Stimulated activated CD4-positive, alpha-beta T cell treated with anti-CD3 and anti-CD28 coated beads, Interleukin-4, amount 100 ng/mL, for 48 hours (primary cell): ENCODE data around the gene GATA2.

ENCODE experiments used
- DNase-seq, 2 donors: peaks; one replicate each; pipeline ENCODE4 v3.0.0-alpha.2; 2020; ENCODE audit warnings: low read depth in 2 of 2

The GATA2 gene

DNA sequence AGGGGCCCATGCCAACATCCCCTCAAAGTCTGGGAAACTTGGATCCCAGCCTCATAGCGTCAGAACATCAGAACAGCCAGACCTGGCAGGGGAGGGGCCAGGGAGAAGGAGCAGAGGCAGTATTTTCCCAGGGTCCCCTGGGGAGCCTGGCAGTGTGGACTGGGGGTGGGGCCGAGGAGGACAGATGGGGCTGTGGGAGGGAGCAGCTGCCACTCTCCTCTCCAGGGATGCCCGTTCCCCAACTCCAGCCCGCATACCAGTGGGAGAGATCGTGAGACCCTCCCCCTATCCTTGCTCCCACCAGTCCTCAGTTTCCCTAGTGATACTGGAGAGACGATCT is 19.9 kb downstream of the GATA2 start:
- DNase-seq = no peak

DNA sequence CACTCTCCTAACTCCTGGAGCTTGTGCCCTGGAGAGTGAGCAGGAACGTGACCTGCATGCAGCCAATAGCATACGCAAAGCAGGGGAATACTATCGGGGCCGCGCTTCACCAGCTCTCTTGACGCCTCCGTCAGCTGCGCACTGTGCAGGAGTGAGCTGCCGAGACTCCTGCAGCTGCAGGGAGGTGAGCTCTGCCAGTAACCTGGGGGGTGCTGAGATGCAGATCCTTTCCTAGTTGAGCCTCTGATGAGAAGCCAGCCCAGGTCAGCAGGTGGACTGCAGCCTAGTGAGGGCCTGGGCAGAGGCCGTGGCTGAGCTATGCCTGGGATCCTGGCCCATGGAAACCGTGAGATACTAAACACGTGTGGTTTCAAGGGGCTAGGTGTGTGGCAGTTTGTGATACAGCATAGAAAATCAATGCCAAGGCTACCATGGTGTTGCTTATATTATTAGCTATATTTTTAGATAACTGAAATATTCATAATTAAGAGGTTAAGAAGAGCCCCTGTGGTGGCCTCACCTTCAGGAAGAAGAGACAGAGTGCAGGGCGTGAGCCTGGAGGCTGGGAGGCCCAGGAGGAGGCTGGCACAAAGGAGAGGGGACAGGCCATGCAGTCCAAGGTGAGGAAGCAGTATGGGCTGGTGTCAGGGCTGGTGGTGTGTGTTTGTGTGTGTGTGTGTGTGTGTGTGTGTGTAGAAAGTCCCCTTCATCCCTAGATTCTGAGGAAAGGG is 20.4 kb downstream of the GATA2 start:
- no peak for DNase-seq

DNA sequence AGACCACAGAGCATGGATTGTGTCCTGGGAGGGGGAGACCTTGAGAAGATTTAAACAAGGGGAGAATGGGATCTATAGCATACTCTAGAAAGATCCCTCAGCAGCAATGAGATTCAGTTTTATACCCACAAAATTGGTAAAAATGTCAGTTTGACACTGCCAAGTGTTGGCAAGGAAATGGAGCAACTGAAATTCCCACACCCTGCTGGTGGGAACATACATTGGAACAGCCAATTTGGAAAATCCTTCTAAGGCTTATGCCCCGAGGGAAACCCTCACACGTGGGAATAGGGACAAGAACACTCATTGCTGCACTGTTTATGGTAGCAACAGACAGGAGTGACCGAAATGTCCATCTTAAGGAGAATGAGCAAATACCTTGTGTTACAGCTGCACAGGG is 21.3 kb downstream of the GATA2 start:
- DNase-seq = no peak

DNA sequence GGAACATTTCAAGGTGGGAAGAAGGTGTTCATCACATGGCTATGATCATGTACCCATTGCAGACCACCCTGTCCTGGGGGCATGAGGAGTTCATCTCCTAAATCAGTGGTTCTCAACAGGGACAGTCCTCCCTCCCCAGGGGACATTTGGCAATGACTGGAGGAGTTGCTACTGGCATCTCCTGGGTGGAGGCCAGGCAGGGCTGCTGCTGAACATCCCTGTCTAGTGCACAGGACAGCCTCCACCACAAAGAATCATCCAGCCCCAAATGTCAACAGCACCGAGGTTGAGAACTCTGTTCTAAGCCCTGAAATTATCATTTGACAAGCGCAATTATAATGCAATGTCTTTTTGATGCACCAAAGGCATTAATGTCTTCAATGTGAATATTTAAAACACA is 21.9 kb downstream of the GATA2 start:
- no peak for DNase-seq

DNA sequence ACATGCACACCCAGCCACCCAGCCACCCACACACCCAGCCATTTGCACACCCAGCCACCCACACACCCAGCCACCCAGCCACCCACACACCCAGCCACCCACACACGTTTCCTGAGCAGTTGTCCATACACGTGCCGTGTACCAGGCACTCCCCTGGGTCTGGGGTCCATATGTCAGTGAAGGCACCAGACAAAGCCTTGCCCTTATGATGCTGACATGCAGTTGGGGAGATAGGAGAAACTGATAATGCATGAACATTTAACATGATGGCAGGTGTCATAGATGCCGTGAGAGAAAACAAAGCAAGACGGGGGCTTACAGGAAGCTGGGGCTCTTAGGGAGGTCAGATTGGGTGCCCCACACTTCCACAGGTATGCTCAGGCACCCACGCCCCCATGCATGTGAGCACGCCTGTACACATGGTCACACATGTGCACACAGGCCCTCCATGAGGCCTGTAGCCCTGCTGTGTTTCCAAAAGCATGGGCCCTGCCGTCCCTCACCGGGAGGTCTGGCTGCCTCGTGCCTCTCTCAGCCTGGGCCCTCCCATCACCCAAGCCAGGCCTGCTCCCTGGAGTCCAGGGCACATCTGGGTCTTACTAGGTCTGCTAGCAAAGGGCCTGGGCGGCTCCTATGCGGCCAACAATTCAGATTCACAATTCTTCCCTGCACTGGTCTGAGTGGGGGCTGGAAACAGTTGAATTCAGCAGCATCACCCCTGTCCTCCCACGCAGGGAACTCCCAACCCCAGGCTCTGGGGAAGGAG is 22.7 kb downstream of the GATA2 start:
- no peak for DNase-seq

DNA sequence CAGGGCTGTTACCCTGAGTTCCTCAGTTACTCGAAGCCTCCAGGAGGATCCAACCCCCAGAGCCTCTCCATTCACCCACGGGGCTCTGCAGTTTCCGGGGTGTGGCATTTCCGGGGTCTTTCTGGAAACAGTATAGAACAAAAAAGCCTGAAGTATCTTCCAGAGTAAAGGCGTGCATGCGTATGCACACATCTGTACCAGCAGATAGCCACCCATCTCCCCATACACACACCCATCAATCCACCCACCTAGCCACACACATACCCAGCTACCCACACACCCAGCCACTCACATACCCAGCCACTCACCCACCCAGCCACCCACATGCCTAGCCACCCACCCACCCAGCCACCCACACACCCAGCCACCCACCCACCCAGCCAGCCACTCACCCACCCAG is 23.4 kb downstream of the GATA2 start:
- no peak for DNase-seq

DNA sequence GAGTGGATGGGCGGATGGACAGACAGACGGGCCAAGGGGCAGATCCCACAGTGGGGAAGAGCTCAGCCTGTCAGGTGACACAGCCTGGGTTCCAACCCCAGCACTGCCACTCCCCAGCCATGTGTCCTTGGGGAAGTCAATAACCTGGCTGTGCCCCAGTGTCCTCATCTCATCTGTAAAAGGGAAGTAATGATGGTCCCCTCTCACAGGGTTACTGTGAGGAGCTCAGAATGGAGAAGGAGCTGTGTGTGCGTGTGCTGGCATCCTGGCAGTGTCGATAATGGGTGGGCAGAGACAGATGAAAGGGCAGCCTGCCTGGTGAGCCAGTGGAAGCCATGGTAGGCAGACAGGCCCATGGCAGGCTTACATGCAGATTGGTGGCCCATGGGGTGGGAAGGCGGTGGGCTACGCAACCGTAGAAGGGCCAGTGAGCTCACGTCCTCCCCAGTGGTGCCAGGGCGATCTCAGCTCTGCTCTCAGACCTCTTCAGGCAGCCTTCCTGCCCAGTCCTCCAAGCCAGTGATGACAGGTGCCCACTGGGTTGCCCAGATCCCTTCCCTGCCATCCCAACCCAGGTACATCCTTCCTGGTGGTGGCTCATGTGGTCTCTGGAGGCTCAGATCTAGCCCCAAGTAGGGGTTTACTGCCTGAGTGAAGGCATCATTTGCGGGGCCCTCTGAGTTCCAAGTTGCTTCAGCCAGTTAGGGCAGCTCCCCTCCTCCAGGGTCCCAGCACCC is 24.0 kb downstream of the GATA2 start:
- no peak for DNase-seq

DNA sequence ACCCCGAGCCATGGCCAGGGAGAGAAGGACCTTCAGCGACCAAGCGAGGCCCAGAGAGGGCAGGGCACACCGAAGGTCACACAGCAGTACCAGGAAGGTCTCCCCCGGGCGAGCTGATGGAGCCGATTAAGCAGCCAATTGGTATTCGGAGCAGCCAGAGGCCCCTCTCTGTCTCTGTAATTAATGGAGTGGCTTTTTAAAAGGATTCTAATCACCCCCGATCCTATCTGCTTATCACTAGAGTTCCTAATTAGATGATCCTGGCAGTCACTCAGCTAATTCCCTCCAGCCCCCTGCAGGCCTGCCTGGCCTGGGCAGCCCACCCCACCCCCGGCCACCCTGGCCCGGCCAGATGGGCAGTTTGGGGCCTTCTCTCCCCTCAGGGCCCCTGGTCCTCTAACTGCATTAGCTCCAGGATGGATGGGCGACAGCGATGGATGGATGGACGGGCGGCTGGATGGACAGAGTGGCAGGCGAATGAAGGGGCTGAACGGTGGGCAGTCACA is 24.7 kb downstream of the GATA2 start:
- no peak for DNase-seq

DNA sequence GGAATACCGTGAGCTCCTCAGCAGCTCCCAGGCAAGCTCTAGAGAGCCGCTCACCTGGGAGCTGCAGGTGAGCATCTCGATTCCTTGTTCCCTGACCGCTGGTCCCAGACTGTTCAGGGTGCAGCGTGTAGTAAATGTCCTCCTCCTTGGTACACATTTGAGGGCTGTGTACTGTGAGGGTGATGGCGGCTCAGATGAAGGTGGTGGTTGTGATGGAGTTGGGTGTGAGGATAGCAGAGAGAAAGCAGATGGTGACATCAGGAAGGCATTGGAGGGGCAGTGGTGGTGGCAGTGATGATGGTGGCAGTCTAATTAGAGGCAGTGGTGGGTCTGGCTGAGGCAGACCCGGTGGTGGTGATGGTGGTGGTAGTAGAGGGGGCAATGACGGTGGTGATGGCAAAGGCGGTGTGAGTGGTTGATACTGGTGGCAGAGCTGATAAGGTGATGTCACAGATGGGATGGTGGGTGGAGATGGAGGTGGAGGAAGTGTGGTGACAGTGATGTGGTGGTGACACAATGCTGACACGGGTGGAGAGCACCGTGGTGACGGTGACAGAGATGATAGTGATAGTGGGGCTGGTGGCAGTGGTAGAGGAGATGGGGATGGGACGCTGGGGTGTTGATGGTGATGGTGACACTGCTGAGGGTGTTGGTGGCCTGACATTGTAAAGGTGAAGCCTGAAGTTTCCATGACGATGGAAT is 26.0 kb downstream of the GATA2 start, which contains the start of gene DNAJB8:
Gene DNAJB8 (minus strand): TSS at position 51 of the 702 bp plus-strand sequence. CDS start 3,645 bp downstream, outside the sequence.
- no peak for DNase-seq

DNA sequence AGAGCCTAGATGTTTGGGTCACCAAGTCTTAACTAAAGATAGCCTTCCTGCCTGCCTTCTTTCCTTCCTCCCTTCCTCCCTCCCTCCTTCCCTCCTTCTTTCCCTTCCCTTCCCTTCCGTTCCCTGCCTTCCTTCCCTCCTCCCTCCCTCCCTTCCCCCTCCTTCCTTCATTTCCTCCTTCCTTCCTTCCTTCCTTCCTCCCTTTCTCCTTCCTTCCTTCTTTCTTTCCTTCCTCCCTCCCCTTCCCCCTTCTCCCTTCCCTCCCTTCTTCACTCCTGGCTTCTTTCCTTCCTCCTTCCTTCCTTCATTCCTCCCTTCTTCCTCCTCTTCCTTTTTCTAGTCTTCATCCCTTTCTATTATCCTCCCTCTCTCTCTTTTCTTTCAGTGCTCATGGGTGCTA is 28.3 kb downstream of the GATA2 start:
- no peak for DNase-seq

DNA sequence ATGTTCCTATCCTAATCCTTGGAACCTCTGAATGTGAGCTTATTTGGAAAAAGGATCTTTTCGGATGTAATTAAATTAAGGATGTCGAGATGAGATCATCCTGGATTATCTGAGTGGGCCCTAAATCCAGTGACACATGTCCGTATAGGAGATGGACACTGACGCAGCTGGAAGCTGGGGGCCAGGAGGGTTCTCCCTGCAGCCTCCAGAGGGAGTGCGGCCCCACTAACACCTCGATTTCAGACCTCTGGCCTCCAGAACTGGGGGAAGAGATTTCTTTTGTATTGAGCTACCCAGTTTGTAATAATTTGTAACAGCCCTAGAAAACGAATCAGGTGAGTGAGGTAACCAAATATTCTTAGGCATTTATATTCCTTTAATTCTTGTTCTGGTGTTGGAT is 28.8 kb downstream of the GATA2 start:
- no peak for DNase-seq

DNA sequence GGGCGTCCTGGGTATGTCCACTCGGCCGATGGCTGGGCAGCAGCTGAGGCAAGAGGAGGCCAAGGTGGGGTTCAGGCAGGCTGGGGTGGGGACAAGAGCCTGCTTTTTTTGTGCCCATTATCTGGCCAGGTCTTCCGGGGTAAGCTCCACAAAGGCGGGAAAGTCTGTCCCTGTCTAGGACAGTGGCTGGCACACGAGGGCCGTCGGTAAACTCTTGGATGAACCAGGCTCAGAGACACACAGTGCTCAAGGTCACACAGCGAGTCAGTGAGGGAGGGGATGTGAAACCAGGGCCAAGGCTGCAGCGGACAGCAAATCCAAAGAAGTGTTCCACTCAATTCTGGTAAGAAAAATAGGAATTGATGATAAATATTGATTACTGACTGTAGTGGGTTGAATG is 29.2 kb downstream of the GATA2 start:
- DNase-seq = no peak

DNA sequence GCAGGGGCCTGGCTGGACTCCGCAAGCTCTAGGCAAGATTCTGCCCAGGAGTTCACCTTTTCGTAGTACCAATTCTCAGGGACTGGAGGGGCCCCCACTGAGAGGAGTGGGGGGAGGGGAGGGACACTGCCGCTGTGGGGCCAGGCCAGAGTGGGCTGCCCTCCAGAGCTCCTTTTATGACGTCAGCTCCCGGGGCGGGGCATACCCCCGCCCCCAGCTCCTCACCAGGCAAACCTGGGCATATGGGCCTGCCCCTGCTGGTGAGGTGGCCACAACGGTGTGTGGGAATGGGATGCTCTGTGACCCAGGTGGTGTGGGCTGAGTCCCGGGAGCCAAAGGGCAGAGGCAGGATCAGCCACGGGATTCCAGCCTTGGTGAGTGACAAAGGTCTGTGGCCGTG is 29.6 kb downstream of the GATA2 start:
- DNase-seq = no peak

DNA sequence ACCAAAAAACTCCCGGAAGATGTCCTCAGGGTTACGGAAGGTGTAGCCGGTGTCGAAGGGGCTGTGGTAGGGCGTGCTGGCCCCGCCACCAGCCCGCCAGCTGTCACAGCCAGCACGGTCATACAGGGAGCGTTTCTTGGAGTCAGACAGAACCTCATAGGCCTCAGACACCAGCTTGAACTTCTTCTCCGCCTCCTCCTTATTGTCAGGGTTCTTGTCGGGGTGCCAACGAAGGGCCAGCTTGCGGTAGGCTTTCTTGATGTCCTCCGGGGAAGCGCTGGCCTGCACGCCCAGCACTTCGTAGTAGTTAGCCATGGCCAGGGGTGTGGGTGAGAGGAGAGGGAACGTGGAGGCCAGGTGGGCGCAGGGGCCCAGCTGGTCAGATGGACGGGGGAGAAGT is 30.1 kb downstream of the GATA2 start:
- no peak for DNase-seq

DNA sequence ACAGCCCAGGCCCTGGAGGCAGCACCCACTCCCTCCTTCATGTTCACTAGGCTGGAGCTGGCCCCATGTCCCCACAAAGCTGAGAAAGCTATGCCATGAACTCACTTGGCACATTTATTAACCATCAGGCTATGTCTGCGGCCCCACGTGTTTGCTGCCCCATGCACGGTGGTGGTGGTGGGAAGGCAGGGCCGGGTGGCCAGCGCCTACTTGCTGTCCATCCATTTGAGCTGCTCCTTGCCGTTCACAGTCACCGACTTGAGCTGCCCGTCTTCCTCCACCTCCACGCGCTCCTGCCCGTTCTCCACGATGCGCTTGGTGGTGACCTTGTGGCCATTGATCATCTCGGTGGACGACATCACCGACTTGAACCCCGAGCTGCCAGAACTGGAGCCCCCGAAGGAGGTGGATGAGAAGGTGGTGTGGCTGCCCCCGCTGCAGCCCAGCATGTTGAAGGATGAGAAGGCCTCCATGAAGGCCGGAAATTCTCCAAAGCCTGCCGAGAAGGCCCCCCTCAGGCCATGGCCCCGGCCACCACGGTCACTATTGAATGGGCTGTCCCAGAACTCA is 30.6 kb downstream of the GATA2 start:
- DNase-seq = no peak

DNA sequence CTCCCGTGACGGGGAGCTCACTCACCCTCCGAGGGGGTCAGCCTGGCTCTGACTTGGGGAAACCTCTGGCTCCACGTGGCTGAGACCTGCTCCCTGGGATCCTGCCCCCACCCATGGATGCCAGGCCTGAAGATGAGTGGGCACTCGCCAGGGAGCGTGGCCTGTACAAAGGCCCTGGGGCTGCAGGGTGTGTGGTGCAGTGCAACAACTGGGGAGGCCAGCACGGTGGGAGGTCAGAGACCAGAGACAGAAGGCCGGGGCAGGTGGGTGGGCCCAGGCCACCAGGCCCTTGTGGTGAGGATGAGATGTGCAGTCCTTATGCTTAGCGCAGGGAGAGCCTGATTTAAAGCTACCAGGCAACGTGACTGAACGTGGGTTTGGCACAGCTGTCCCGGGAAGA is 31.3 kb downstream of the GATA2 start:
- no peak for DNase-seq

DNA sequence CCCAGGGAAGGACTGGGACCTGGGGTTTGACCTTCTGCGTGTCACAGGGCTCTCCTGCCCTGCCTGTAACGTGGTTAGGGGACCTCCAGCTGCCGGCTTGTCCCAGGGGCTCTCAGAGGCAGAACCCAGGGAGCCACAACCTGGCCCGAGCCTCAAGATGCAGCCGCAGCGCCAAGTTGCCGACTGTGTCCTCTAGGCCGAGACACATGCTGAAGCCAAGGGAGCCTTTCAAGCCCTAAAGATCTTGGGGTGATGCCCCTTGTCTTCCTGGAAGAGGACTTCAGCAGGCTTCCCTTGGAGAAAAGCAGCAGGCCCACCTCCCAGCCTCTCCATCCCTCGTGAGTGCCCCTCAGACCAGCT is 33.6 kb downstream of the GATA2 start:
- DNase-seq = no peak

DNA sequence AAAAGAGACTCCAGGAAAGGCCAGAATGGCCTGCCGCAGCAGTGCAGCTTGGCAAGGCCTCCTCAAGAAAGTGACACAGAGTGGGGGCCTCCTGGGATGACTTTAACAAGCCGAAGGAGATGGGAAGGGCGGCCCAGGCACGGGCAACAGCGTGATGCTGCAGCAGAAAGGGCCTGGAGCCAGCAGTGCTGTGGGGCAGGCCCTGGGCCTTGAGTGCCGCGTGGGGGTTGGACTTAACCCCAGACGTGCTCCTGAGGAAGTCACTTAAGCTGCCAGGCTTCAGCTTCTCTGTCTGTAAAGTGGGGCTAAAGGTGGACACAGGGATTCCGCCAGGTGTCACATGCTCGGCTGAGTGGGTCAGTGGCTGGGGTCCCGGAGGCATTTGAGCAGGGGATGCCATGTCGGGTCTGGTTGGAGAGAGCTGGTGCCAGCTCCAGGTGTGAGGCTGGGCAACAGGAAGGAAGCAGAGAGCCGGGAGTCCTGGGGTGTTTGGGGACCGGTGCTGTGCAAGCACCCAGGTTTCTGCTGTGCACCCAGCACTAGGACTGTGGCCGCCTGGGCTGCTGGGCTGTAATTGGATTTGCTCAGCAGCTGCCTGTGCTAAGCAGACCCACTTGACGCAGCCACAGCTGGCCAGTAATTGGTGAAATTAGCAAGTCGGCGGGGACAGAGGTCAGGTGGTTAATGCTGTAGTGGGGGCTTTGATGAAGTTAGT is 34.1 kb downstream of the GATA2 start:
- no peak for DNase-seq

DNA sequence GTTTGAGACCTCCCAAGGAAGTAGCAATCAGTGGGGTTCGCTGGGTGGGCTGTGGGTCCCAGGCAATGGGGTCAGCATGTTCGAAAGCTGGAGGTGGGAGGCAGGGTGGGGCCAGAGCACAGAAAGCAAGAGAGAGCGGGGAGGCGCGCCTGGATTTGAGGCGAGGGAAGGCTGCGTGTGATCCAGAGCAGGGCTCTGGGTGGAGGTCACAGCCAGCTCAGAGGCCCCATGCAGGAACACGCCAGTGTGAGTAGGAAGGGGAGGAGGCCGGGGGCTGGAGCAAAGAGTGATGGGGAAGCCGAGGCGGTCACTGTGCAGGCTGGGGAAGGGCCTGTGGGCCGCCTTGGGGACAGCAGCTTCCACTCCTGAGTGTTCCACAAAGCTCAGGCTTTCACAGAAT is 35.1 kb downstream of the GATA2 start:
- no peak for DNase-seq

DNA sequence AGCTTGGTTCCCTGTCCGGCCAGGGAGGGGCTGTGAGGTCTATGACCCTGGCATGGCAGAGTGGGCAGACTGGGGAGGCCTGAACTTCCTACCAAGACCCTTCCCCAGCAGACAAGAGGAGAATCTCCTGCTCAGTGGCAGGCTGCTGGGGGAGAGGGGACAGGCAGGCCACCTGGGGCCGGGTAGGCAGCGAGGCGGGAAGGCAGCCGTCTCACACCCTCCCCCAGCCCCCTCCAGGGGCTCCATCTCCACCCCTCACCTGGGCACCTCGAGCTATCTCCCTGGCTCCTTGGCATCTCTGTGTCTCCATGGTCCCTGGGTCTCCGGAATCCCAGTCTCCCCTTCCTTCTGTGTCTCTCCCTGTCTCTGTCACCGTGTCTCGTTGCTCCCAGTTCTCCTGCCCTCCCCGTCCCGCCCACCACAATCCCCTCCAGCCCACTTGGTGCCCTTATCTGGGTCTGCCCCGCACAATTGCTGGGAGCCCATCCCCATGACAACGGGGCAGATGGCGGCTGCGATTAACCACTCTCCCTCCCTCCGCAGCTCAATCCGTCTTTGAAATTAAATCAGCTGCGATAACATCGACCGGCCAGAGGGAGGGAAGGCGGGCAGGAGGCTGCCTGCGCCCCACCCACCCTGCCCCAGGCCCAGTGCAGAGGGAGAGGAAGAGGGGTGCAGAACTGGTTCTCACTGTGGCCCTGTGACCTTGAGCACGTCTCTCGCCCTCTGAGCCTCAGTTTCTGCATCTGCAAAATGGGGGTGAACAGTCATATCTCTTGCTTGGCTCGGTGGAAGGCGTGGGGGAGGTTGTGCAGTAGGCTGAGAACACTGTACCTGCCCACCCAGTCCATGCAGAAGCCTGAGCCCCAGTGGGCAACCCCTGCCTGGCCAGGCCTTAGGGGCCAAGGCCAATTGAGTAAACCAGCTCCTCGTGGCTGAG is 36.0 kb downstream of the GATA2 start:
- DNase-seq = no peak
